IMR-90 (cell line): ENCODE measurements around the gene SEC31B. TPM values are rescaled to one million over a fixed set of nuclear protein-coding genes. Genes with fewer than 3 reads are reported as not detected.

Experiments
- ATAC-seq: fragments of 200-7000 bp; cut with Tn5 transposase; 2 replicates; pipeline ENCODE4 v1.9.1; 2020; ENCODE audit warnings: low read depth, mild to moderate bottlenecking, moderate library complexity
- BruUV-seq: library from RNA; stranded (reverse); fragments of 400-500 nt; replicated peaks from 2 replicates; lab custom pipeline; 2021; lab: Mats Ljungman, UMichigan
- CTCF ChIA-PET: fragments of 300-600 bp; formaldehyde crosslinking; extraction: SDS; loops from one replicate; lab custom pipeline; 2021; ENCODE audit warnings: antibody characterized with exemption; lab: Yijun Ruan, JAX
- POLR2A ChIA-PET: fragments of 300-600 bp; sonication (Branson Sonifier 250); formaldehyde crosslinking; loops from one replicate; lab custom pipeline; 2022; ENCODE audit warnings: antibody characterized with exemption; ENCODE audit not compliant: unreplicated experiment; lab: Charles Lee
- DNase-seq: peaks from one replicate; pipeline ENCODE4 v3.0.0; 2013
- H2AFZ ChIP-seq: replicated peaks from 2 replicates; pipeline ENCODE3; 2013; ENCODE audit warnings: low read length, mild to moderate bottlenecking; ENCODE audit not compliant: poor library complexity
- H2AK5ac ChIP-seq: 2 replicates; pipeline ENCODE4 v1.6.1; 2013; ENCODE audit warnings: low read depth, low read length, inconsistent platforms
- H2AK9ac ChIP-seq: replicated peaks from 2 replicates; pipeline ENCODE3; 2013; ENCODE audit warnings: mild to moderate bottlenecking, low read depth, low read length, moderate library complexity; ENCODE audit not compliant: poor library complexity
- H2BK120ac ChIP-seq: 2 replicates; pipeline ENCODE4 v1.6.1; 2013; ENCODE audit warnings: low read depth, low read length, inconsistent platforms
- H2BK15ac ChIP-seq: 3 replicates; pipeline ENCODE4 v1.6.1; 2013; ENCODE audit warnings: low read depth, low read length, inconsistent platforms
- H2BK20ac ChIP-seq: 2 replicates; pipeline ENCODE4 v1.6.1; 2013; ENCODE audit warnings: low read depth, mild to moderate bottlenecking, inconsistent platforms, low read length, moderate library complexity
- H2BK5ac ChIP-seq: 2 replicates; pipeline ENCODE4 v1.6.1; 2013; ENCODE audit warnings: mild to moderate bottlenecking, low read depth, low read length, inconsistent platforms; ENCODE audit not compliant: poor library complexity, severe bottlenecking
- H3K14ac ChIP-seq: replicated peaks from 2 replicates; pipeline ENCODE4 v1.6.1; 2013; ENCODE audit warnings: low read depth, low read length, inconsistent platforms
- H3K18ac ChIP-seq: 2 replicates; pipeline ENCODE4 v1.6.1; 2013; ENCODE audit warnings: low read depth, low read length, control low read depth
- H3K23ac ChIP-seq: 2 replicates; pipeline ENCODE4 v1.6.1; 2013; ENCODE audit warnings: low read depth, low read length, inconsistent platforms
- H3K27ac ChIP-seq: 2 replicates; pipeline ENCODE4 v1.5.1; 2013; ENCODE audit warnings: mild to moderate bottlenecking, control low read depth, low read length; ENCODE audit not compliant: insufficient read depth
- H3K27me3 ChIP-seq: 2 replicates; pipeline ENCODE4 v1.6.1; 2013; ENCODE audit warnings: low read length; ENCODE audit not compliant: control insufficient read depth, insufficient read depth
- H3K36me3 ChIP-seq: 2 replicates; pipeline ENCODE4 v1.6.1; 2013; ENCODE audit warnings: low read length, mixed read lengths; ENCODE audit not compliant: control insufficient read depth, insufficient read depth
- H3K4ac ChIP-seq: 2 replicates; pipeline ENCODE4 v1.6.1; 2013; ENCODE audit warnings: low read depth, low read length, inconsistent platforms
- H3K4me1 ChIP-seq: 2 replicates; pipeline ENCODE4 v1.6.1; 2013; ENCODE audit warnings: low read length, mixed read lengths; ENCODE audit not compliant: control insufficient read depth, insufficient read depth
- H3K4me2 ChIP-seq: 2 replicates; pipeline ENCODE4 v1.6.1; 2013; ENCODE audit warnings: low read depth, mild to moderate bottlenecking, control low read depth, low read length, moderate library complexity
- H3K4me3 ChIP-seq: 2 replicates; pipeline ENCODE4 v1.5.1; 2013; ENCODE audit warnings: low read depth, mild to moderate bottlenecking, control low read depth, low read length, moderate library complexity; ENCODE audit not compliant: insufficient read depth
- H3K56ac ChIP-seq: 2 replicates; pipeline ENCODE4 v1.6.1; 2013; ENCODE audit warnings: low read length, inconsistent platforms; ENCODE audit not compliant: insufficient read depth; ENCODE audit errors: extremely low read depth
- H3K79me1 ChIP-seq, 2 experiments: 2 replicates each; pipeline ENCODE4 v1.6.1; 2013; ENCODE audit warnings: low read length in 2 of 2, inconsistent platforms in 1 of 2, low read depth in 1 of 2
- H3K9ac ChIP-seq: 2 replicates; pipeline ENCODE4 v1.6.1; 2013; ENCODE audit warnings: low read depth, low read length, control low read depth
- H3K9me1 ChIP-seq: 2 replicates; pipeline ENCODE4 v1.6.1; 2013; ENCODE audit warnings: low read length, inconsistent platforms; ENCODE audit not compliant: insufficient read depth
- H3K9me3 ChIP-seq: 2 replicates; pipeline ENCODE4 v1.6.1; 2013; ENCODE audit warnings: low read length; ENCODE audit not compliant: control insufficient read depth, insufficient read depth
- H4K20me1 ChIP-seq: 2 replicates; pipeline ENCODE4 v1.6.1; 2013; ENCODE audit warnings: low read length, inconsistent platforms; ENCODE audit not compliant: insufficient read depth
- H4K5ac ChIP-seq: 2 replicates; pipeline ENCODE4 v1.6.1; 2013; ENCODE audit warnings: mild to moderate bottlenecking, low read depth, low read length, control low read depth
- H4K8ac ChIP-seq, 2 experiments: 2 replicates each; pipeline ENCODE4 v1.6.1; 2013; ENCODE audit warnings: low read depth in 2 of 2, low read length in 2 of 2, control low read depth in 1 of 2, inconsistent platforms in 1 of 2
- H4K91ac ChIP-seq: 2 replicates; pipeline ENCODE4 v1.6.1; 2013; ENCODE audit warnings: low read depth, low read length, inconsistent platforms; ENCODE audit not compliant: insufficient read depth
- CEBPB ChIP-seq: IDR thresholded peaks from 2 replicates; pipeline ENCODE4 v1.6.1; 2012; ENCODE audit warnings: low read depth, low read length, improper control_type of control experiment
- MAZ ChIP-seq: IDR thresholded peaks from 2 replicates; pipeline ENCODE4 v1.6.1; 2012; ENCODE audit warnings: low read depth, mild to moderate bottlenecking, low read length, improper control_type of control experiment, moderate library complexity, borderline replicate concordance
- MXI1 ChIP-seq: IDR thresholded peaks from 2 replicates; pipeline ENCODE4 v1.6.1; 2012; ENCODE audit warnings: low read depth, mild to moderate bottlenecking, low read length, moderate library complexity, borderline replicate concordance
- RFX5 ChIP-seq: IDR thresholded peaks from 2 replicates; pipeline ENCODE4 v1.8.0; 2012; ENCODE audit warnings: low read depth, mild to moderate bottlenecking, low read length, moderate library complexity
- SMC3 ChIP-seq: fragments of 150-350 bp; IDR thresholded peaks from 2 replicates; pipeline ENCODE4 v1.6.1; 2016; ENCODE audit warnings: low read depth, mild to moderate bottlenecking, antibody characterized with exemption, low read length, moderate library complexity
- WGBS, 2 experiments: methylation state at CpG; one replicate each; pipeline versions ENCODE4 v1.1.5 to v1.1.7; 2013; ENCODE audit warnings: missing lambda C conversion rate in 2 of 2; ENCODE audit not compliant: insufficient read length in 1 of 2; ENCODE audit errors: extremely low coverage in 2 of 2; 5-methylcytosine and 5-hydroxymethylcytosine counted together
- dilution Hi-C: fragments of 300-500 bp; cut with HindIII; formaldehyde crosslinking; loops from one replicate; pipeline ENCODE4 v1.14.3; 2018; ENCODE audit warnings: low sequenced_read_pairs; ENCODE audit not compliant: unreplicated experiment
- in situ Hi-C: fragments of 300-500 bp; cut with MboI; formaldehyde crosslinking; loops from 3 replicates; pipeline ENCODE4 v1.14.3; 2019; ENCODE audit warnings: low sequenced_read_pairs, inconsistent platforms, mixed read lengths
- intact Hi-C: fragments of 100-400 bp; cut with micrococcal nuclease; formaldehyde crosslinking; loops from 2 replicates; pipeline ENCODE4 v1.10.0; 2022
- polyA plus RNA-seq, 3 experiments: library from polyadenylated mRNA; depleted of rRNA; stranded (reverse); fragments of >200 nt; gene quantifications; 2 replicates each; pipeline ENCODE4 v1.2.3, GENCODE V29; 2012; ENCODE audit warnings: low replicate concordance in 1 of 3
- total RNA-seq: library from RNA; depleted of rRNA; stranded (reverse); fragments of >200 nt; gene quantifications from 2 replicates; pipeline ENCODE4 v1.2.3, GENCODE V29; 2012

Gene SEC31B
- total and polyA plus RNA-seq, 2 of the 4 experiments (the other 2 are of a cell fraction) = 1.3 to 8.1 TPM

- Histone ChIP-seq H3K27ac (no peak overlapping the region), H2AK9ac (no peak overlapping the region), H2BK120ac (no peak overlapping the region), H3K14ac (no peak overlapping the region), H2BK20ac (no peak overlapping the region; the same call in 1 of the 2 replicates), H3K56ac (no peak overlapping the region), H3K36me3 (peaks cover 10% of the 10 kb centered on the region), H3K4ac (no peak overlapping the region), H3K9me3 (no peaks in the 10 kb centered on the region), H2BK15ac (no peak overlapping the region), H4K20me1 (no peaks in the 10 kb centered on the region), H2BK5ac (no peak overlapping the region), H3K18ac (no peak overlapping the region), H2AK5ac (no peak overlapping the region), H3K4me1 (no peaks in the 10 kb centered on the region; the same call in 1 of the 2 replicates), H4K91ac (no peak overlapping the region), H3K9me1 (peaks cover 3% of the 10 kb centered on the region; the same call in 1 of the 2 replicates), H3K79me1 (no peaks in the 10 kb centered on the region), H3K4me3 (no peak overlapping the region), H3K9ac (no peak overlapping the region), H3K27me3 (no peaks in the 10 kb centered on the region), H3K23ac (no peak overlapping the region), H3K4me2 (no peak overlapping the region), H4K5ac (no peak overlapping the region), H2AFZ (no peak overlapping the region), H4K8ac (no peak overlapping the region)
- no TSS peak for BruUV-seq
- WGBS, 2 experiments = no CpG with 5 or more reads among the region's 8 CpGs
- ChIA-PET CTCF (interaction anchor here (0.7 to 2.3 kb wide), 12 partner anchors 10 to 663 kb away, joined by 3 to 25 read pairs (median 4); partner anchors contain the start of genes SCD and SEC31B), POLR2A (interaction anchor here (0.5 kb wide), 1 partner anchor 11 kb away, joined by 6 read pairs; no protein-coding TSS in a partner anchor)
- no peak for TF ChIP-seq MXI1
- TF ChIP-seq CEBPB = no peak
- no peak for TF ChIP-seq RFX5
- no peak for TF ChIP-seq SMC3
- TF ChIP-seq MAZ = no peak
- intact Hi-C loops (loop anchor here (10.0 kb wide), 1 partner anchor 205 kb away; no protein-coding TSS in a partner anchor), dilution Hi-C loops (no loop called here), in situ Hi-C loops (loop anchor here (5.0 kb wide), 2 partner anchors 77 to 167 kb away; no protein-coding TSS in a partner anchor)
- DNase-seq (no peak), ATAC-seq (no peak)
These were observed 10.3 kb downstream of the SEC31B start for GRCh38 chr10:100509241-100509840.
